GM23338 (cell line): ENCODE data around the gene CAPG. TPM values are rescaled to one million over a fixed set of nuclear protein-coding genes. Genes with fewer than 3 reads are reported as not detected.
A peak's percentile ranks its signal among the peaks of the same experiment; 100 is the strongest.

ENCODE experiments used
- ATAC-seq: fragments of 200-7000 bp; cut with Tn5 transposase; 3 replicates; pipeline ENCODE4 v1.9.1; 2020
- DNase-seq: peaks from one replicate; pipeline ENCODE4 v3.0.0-alpha.2; 2015; ENCODE audit warnings: low spot score
- H2AFZ ChIP-seq: fragments of 200-600 bp; sonication (generic); 2 replicates; pipeline ENCODE4 v1.8.0; 2016; ENCODE audit warnings: antibody characterized with exemption, mild to moderate bottlenecking, moderate library complexity
- H3F3A ChIP-seq: fragments of 200-600 bp; sonication (generic); replicated peaks from 2 replicates; pipeline ENCODE4 v1.8.0; 2017; ENCODE audit warnings: antibody characterized with exemption, mixed run types, low read depth
- H3K27ac ChIP-seq: fragments of 200-600 bp; sonication (generic); 2 replicates; pipeline ENCODE4 v1.6.1; 2016; ENCODE audit warnings: low read depth
- H3K27me3 ChIP-seq: fragments of 200-600 bp; sonication (generic); 2 replicates; pipeline ENCODE4 v1.8.0; 2016; ENCODE audit warnings: mild to moderate bottlenecking, mixed run types, moderate library complexity; ENCODE audit not compliant: insufficient read depth
- H3K36me3 ChIP-seq: fragments of 200-600 bp; sonication (generic); 2 replicates; pipeline ENCODE4 v1.8.0; 2016; ENCODE audit warnings: mild to moderate bottlenecking; ENCODE audit not compliant: insufficient read depth
- H3K4me1 ChIP-seq: fragments of 200-600 bp; sonication (generic); 2 replicates; pipeline ENCODE4 v1.8.0; 2016; ENCODE audit warnings: mild to moderate bottlenecking, moderate library complexity; ENCODE audit not compliant: insufficient read depth
- H3K4me2 ChIP-seq: fragments of 200-600 bp; sonication (generic); 2 replicates; pipeline ENCODE4 v1.7.1; 2017; ENCODE audit warnings: mixed run types
- H3K4me3 ChIP-seq: fragments of 200-600 bp; sonication (generic); 2 replicates; pipeline ENCODE4 v1.6.1; 2016; ENCODE audit warnings: mixed run types
- H3K79me2 ChIP-seq: fragments of 200-600 bp; sonication (generic); replicated peaks from 2 replicates; pipeline ENCODE4 v1.8.0; 2017; ENCODE audit warnings: mild to moderate bottlenecking; ENCODE audit not compliant: insufficient read depth
- H3K9me2 ChIP-seq: fragments of 200-600 bp; sonication (generic); 2 replicates; pipeline ENCODE4 v1.8.0; 2017; ENCODE audit not compliant: insufficient read depth
- H4K20me1 ChIP-seq: fragments of 200-600 bp; sonication (generic); replicated peaks from 2 replicates; pipeline ENCODE4 v1.8.0; 2017; ENCODE audit warnings: mild to moderate bottlenecking; ENCODE audit not compliant: insufficient read depth
- H3K27ac Mint-ChIP-seq: 2 replicates; pipeline ENCODE4 v1.8.0; 2020; ENCODE audit warnings: inconsistent platforms, mild to moderate bottlenecking, moderate library complexity, mixed read lengths
- H3K27me3 Mint-ChIP-seq: 3 replicates; pipeline ENCODE4 v1.8.0; 2022; ENCODE audit warnings: low read depth, mild to moderate bottlenecking, moderate library complexity, mixed read lengths, inconsistent platforms; ENCODE audit not compliant: insufficient read depth, poor library complexity
- H3K36me3 Mint-ChIP-seq: 3 replicates; pipeline ENCODE4 v1.8.0; 2021; ENCODE audit warnings: low read depth, mild to moderate bottlenecking, inconsistent platforms, moderate library complexity, mixed read lengths
- H3K4me1 Mint-ChIP-seq: 3 replicates; pipeline ENCODE4 v1.8.0; 2020; ENCODE audit warnings: mild to moderate bottlenecking, inconsistent platforms, mixed read lengths
- H3K4me3 Mint-ChIP-seq: 3 replicates; pipeline ENCODE4 v1.8.0; 2021; ENCODE audit warnings: moderate library complexity, mild to moderate bottlenecking, inconsistent platforms, mixed read lengths
- H3K9me3 Mint-ChIP-seq: 3 replicates; pipeline ENCODE4 v1.8.0; 2020; ENCODE audit warnings: moderate library complexity, mild to moderate bottlenecking, inconsistent platforms, mixed read lengths
- EZH2phosphoT487 ChIP-seq: fragments of 200-600 bp; sonication (generic); IDR thresholded peaks from one replicate; pipeline ENCODE4 v1.8.1; 2018; ENCODE audit warnings: antibody characterized with exemption; ENCODE audit not compliant: unreplicated experiment
- POLR2AphosphoS5 ChIP-seq: IDR thresholded peaks from 2 replicates; pipeline ENCODE4 v1.6.1; 2016; ENCODE audit warnings: antibody characterized with exemption, low read depth
- ZNF114 ChIP-seq: fragments of 250-450 bp; sonication (Bioruptor Pico); IDR thresholded peaks from 2 replicates; pipeline ENCODE4 v1.5.0; 2020; ENCODE audit warnings: mild to moderate bottlenecking, moderate library complexity
- ZNF331 ChIP-seq: fragments of 250-450 bp; sonication (Bioruptor Pico); IDR thresholded peaks from 2 replicates; pipeline ENCODE4 v1.5.0; 2020; ENCODE audit warnings: low read depth, mild to moderate bottlenecking, moderate library complexity
- long read RNA-seq: library from polyadenylated mRNA; unstranded; transcript quantifications from one replicate; pipeline ENCODE4 v2.0.0, GENCODE V29; 2020; ENCODE audit not compliant: unreplicated experiment
- polyA plus RNA-seq: library from polyadenylated mRNA; unstranded; fragments of >200 nt; fragmentation: Nextera tagmentation; extraction: Ambion mirVana; gene quantifications from 2 replicates; pipeline ENCODE4 v1.2.1, GENCODE V29; 2016
- total RNA-seq: library from RNA; depleted of rRNA; stranded (reverse); fragments of >200 nt; shearing (Covaris generic); gene quantifications from 2 replicates; pipeline ENCODE4 v1.2.3, GENCODE V29; 2014; rRNA removed
- TF ChIP-seq, protein P1 (sequence below), 2 experiments: fragments of 200-600 bp in 1 of 2; sonication (generic) in 1 of 2; conservative IDR thresholded peaks; 2 replicates each; pipeline versions ENCODE4 v1.5.1 to v1.6.1; 2016 to 2017; ENCODE audit warnings: antibody characterized with exemption in 2 of 2, low read depth in 2 of 2, mild to moderate bottlenecking in 2 of 2, moderate library complexity in 1 of 2
- TF ChIP-seq, protein P2 (sequence below): IDR thresholded peaks from 2 replicates; pipeline ENCODE4 v1.6.1; 2016; ENCODE audit warnings: antibody characterized with exemption
- TF ChIP-seq, protein P3 (sequence below): fragments of 250-450 bp; sonication (Bioruptor Pico); IDR thresholded peaks from 2 replicates; pipeline ENCODE4 v1.5.0; 2020; ENCODE audit warnings: mild to moderate bottlenecking, moderate library complexity

The CAPG gene, protein sequence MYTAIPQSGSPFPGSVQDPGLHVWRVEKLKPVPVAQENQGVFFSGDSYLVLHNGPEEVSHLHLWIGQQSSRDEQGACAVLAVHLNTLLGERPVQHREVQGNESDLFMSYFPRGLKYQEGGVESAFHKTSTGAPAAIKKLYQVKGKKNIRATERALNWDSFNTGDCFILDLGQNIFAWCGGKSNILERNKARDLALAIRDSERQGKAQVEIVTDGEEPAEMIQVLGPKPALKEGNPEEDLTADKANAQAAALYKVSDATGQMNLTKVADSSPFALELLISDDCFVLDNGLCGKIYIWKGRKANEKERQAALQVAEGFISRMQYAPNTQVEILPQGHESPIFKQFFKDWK
- total RNA-seq (75.2 and 88.7 TPM in 2 replicates), polyA plus RNA-seq (104 and 115 TPM in 2 replicates)
- long read RNA-seq, transcript CAPG-201 (10 exons, 1,442 nt), result minor isoform, 5 of 66 reads
- long read RNA-seq, transcript CAPG-204 (10 exons, 1,151 nt), result major isoform, 50 of 66 reads
- long read RNA-seq, partial matches to known transcripts, result 5 of 66 reads
- long read RNA-seq, other reads (novel, unspliced or antisense), result 5 of 66 reads

DNA sequence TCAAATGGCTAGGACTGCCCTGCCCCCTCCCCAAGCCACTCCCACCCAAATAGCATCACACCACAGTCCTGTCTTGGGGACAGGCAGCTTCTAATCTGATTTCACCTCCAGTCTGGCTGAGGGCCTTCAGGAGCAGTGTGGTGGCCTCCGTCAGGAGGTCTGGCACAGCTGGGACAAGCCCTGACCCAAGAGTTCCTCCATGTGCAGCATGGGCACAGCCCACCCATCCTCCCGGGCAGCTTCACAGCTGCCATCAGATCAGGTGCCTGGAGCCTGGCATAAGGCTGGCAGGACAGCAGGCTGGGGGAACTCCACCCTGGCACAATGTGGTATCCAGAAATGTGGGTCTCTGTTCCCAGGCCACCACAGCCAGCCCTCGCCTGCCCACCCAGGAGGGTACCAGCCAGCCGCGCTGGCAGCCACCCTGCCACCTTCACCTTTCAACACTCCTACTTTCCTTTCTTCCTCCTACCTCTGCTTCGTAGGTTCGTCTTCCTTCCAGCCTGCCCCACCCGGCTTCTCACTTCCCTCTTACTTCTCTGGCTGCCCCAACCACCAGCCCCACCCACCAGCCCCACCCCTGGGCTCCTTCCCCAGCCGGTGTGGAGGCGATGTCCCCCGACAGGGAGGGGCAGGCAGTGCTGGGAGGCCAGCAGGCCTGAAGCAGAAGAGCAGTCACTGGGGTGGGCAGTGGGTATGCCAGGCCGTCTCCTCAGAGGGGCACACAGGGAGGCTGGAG is at the start of gene CAPG:
TSS of gene CAPG (minus strand) at position 522 of the 739 bp plus-strand sequence. CDS start 8,221 bp downstream, outside the sequence.
- Histone ChIP-seq H4K20me1 (no peaks in the 10 kb centered on the region), H3K4me3 (peak within 1 kb of the TSS; percentile 40), H3K4me2 (peak within 1 kb of the TSS; percentile 71), H3K9me2 (no peaks in the 10 kb centered on the region), H3K4me1 (peaks cover 42% of the 10 kb centered on the region), H3K27ac (0 out of 2 replicates have a peak within 1 kb of the TSS, but pooled peaks have one; percentile 26), H3K79me2 (no peaks in the 10 kb centered on the region; the same call in 1 of the 2 replicates), H3K36me3 (no peaks in the 10 kb centered on the region), H3K27me3 (no peaks in the 10 kb centered on the region), H2AFZ (no peak within 1 kb of the TSS), H3F3A (peaks cover 16% of the 10 kb centered on the region; the same call in 1 of the 2 replicates)
- ATAC-seq, result peak; percentile 13
- Mint-ChIP-seq H3K36me3 (no peaks in the 10 kb centered on the region), H3K4me1 (peaks cover 44% of the 10 kb centered on the region), H3K9me3 (no peaks in the 10 kb centered on the region), H3K4me3 (peak within 1 kb of the TSS; percentile 46), H3K27ac (no peak within 1 kb of the TSS), H3K27me3 (peaks cover 22% of the 10 kb centered on the region)
- no peak for DNase-seq
- TF ChIP-seq POLR2AphosphoS5, result 0 out of 2 replicates have a peak, but pooled peaks have one; percentile 27
- TF ChIP-seq, protein P1, sequence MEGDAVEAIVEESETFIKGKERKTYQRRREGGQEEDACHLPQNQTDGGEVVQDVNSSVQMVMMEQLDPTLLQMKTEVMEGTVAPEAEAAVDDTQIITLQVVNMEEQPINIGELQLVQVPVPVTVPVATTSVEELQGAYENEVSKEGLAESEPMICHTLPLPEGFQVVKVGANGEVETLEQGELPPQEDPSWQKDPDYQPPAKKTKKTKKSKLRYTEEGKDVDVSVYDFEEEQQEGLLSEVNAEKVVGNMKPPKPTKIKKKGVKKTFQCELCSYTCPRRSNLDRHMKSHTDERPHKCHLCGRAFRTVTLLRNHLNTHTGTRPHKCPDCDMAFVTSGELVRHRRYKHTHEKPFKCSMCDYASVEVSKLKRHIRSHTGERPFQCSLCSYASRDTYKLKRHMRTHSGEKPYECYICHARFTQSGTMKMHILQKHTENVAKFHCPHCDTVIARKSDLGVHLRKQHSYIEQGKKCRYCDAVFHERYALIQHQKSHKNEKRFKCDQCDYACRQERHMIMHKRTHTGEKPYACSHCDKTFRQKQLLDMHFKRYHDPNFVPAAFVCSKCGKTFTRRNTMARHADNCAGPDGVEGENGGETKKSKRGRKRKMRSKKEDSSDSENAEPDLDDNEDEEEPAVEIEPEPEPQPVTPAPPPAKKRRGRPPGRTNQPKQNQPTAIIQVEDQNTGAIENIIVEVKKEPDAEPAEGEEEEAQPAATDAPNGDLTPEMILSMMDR (conservative IDR thresholded peaks at IDR 0.05; ENCODE audit: low read depth in 2 of 2), result no peak

DNA sequence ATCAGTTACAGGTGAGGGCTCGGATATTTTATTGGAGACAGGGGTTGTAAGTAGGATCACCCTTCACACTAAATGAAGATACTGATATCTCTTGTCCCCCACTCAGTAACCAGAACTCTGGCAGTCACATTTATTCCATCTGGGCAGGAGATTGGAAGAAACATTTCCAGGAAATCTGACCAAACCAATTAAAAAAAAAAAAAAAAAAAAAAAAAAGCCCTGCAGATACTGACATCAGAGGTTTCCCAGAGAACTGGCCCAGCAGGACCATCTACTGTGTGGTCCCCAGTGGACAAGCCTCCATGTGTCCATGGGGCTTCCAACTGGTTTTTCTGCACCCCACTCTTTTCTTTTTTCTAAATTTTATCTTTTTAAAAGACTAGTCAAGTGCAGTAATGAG is 49.6 kb upstream of the CAPG start:
- no peaks in the 10 kb centered on the region; the same call in 2 of the 3 replicates for H3K36me3 Mint-ChIP-seq
- Histone ChIP-seq H3K9me2 (peaks cover 7% of the 10 kb centered on the region), H3F3A (no peaks in the 10 kb centered on the region), H4K20me1 (no peaks in the 10 kb centered on the region), H3K4me3 (no peak overlapping the region), H2AFZ (no peak overlapping the region), H3K36me3 (no peaks in the 10 kb centered on the region), H3K27ac (peak overlapping the region; percentile 35), H3K4me2 (0 out of 2 replicates have a peak overlapping the region, but pooled peaks have one; percentile 8), H3K4me1 (peaks cover 16% of the 10 kb centered on the region), H3K27me3 (no peaks in the 10 kb centered on the region), H3K79me2 (no peaks in the 10 kb centered on the region)
- H3K4me3 Mint-ChIP-seq, result no peak overlapping the region
- DNase-seq (no peak), ATAC-seq (no peak)
- peaks cover 11% of the 10 kb centered on the region for H3K27me3 Mint-ChIP-seq
- H3K27ac Mint-ChIP-seq, result no peak overlapping the region
- peaks cover 39% of the 10 kb centered on the region for H3K4me1 Mint-ChIP-seq
- H3K9me3 Mint-ChIP-seq, result peaks cover 3% of the 10 kb centered on the region; the same call in 2 of the 3 replicates
- TF ChIP-seq EZH2phosphoT487 (no peak), ZNF331 (CRISPR knock-in tag) (no peak), POLR2AphosphoS5 (no peak), ZNF114 (no peak)
- TF ChIP-seq, protein P2, sequence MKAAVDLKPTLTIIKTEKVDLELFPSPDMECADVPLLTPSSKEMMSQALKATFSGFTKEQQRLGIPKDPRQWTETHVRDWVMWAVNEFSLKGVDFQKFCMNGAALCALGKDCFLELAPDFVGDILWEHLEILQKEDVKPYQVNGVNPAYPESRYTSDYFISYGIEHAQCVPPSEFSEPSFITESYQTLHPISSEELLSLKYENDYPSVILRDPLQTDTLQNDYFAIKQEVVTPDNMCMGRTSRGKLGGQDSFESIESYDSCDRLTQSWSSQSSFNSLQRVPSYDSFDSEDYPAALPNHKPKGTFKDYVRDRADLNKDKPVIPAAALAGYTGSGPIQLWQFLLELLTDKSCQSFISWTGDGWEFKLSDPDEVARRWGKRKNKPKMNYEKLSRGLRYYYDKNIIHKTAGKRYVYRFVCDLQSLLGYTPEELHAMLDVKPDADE, result no peak
- TF ChIP-seq, protein P3, sequence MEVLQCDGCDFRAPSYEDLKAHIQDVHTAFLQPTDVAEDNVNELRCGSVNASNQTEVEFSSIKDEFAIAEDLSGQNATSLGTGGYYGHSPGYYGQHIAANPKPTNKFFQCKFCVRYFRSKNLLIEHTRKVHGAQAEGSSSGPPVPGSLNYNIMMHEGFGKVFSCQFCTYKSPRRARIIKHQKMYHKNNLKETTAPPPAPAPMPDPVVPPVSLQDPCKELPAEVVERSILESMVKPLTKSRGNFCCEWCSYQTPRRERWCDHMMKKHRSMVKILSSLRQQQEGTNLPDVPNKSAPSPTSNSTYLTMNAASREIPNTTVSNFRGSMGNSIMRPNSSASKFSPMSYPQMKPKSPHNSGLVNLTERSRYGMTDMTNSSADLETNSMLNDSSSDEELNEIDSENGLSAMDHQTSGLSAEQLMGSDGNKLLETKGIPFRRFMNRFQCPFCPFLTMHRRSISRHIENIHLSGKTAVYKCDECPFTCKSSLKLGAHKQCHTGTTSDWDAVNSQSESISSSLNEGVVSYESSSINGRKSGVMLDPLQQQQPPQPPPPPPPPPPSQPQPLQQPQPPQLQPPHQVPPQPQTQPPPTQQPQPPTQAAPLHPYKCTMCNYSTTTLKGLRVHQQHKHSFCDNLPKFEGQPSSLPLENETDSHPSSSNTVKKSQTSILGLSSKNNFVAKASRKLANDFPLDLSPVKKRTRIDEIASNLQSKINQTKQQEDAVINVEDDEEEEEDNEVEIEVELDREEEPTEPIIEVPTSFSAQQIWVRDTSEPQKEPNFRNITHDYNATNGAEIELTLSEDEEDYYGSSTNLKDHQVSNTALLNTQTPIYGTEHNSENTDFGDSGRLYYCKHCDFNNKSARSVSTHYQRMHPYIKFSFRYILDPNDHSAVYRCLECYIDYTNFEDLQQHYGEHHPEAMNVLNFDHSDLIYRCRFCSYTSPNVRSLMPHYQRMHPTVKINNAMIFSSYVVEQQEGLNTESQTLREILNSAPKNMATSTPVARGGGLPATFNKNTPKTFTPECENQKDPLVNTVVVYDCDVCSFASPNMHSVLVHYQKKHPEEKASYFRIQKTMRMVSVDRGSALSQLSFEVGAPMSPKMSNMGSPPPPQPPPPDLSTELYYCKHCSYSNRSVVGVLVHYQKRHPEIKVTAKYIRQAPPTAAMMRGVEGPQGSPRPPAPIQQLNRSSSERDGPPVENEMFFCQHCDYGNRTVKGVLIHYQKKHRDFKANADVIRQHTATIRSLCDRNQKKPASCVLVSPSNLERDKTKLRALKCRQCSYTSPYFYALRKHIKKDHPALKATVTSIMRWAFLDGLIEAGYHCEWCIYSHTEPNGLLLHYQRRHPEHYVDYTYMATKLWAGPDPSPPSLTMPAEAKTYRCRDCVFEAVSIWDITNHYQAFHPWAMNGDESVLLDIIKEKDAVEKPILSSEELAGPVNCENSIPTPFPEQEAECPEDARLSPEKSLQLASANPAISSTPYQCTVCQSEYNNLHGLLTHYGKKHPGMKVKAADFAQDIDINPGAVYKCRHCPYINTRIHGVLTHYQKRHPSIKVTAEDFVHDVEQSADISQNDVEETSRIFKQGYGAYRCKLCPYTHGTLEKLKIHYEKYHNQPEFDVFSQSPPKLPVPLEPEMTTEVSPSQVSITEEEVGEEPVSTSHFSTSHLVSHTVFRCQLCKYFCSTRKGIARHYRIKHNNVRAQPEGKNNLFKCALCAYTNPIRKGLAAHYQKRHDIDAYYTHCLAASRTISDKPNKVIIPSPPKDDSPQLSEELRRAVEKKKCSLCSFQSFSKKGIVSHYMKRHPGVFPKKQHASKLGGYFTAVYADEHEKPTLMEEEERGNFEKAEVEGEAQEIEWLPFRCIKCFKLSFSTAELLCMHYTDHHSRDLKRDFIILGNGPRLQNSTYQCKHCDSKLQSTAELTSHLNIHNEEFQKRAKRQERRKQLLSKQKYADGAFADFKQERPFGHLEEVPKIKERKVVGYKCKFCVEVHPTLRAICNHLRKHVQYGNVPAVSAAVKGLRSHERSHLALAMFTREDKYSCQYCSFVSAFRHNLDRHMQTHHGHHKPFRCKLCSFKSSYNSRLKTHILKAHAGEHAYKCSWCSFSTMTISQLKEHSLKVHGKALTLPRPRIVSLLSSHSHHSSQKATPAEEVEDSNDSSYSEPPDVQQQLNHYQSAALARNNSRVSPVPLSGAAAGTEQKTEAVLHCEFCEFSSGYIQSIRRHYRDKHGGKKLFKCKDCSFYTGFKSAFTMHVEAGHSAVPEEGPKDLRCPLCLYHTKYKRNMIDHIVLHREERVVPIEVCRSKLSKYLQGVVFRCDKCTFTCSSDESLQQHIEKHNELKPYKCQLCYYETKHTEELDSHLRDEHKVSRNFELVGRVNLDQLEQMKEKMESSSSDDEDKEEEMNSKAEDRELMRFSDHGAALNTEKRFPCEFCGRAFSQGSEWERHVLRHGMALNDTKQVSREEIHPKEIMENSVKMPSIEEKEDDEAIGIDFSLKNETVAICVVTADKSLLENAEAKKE (CRISPR knock-in tag), result no peak
